Measurements from ENCODE around the gene LYVE1. TPM values are rescaled to one million over a fixed set of nuclear protein-coding genes. Genes with fewer than 3 reads are reported as not detected.

Gene LYVE1
- total RNA-seq, 1 donor from 2014 or later = 0.14 TPM

GRCh38 chr11:10603721-10604297 is 35.3 kb upstream of the LYVE1 start:
- DNase-seq (ENCODE audit: low read depth, low spot score) = no peak
- Mint-ChIP-seq H3K27ac (ENCODE audit: unreplicated experiment) (no peak overlapping the region), H3K4me1 (peaks cover 14% of the 10 kb centered on the region), H3K36me3 (ENCODE audit: low read depth) (no peaks in the 10 kb centered on the region), H3K4me3 (no peak overlapping the region), H3K27me3 (ENCODE audit: low read depth) (no peaks in the 10 kb centered on the region), H3K9me3 (no peaks in the 10 kb centered on the region)
- no peak for TF ChIP-seq CTCF (conservative IDR thresholded peaks at IDR 0.05)

GRCh38 chr11:10602945-10603344 is 34.5 kb upstream of the LYVE1 start:
- H3K36me3 Mint-ChIP-seq (ENCODE audit: low read depth) = no peaks in the 10 kb centered on the region
- no peak for DNase-seq (ENCODE audit: low read depth, low spot score)
- H3K4me3 Mint-ChIP-seq = no peak overlapping the region
- H3K27ac Mint-ChIP-seq (ENCODE audit: unreplicated experiment) = no peak overlapping the region
- H3K9me3 Mint-ChIP-seq = no peaks in the 10 kb centered on the region
- H3K27me3 Mint-ChIP-seq (ENCODE audit: low read depth) = no peaks in the 10 kb centered on the region
- TF ChIP-seq CTCF (conservative IDR thresholded peaks at IDR 0.05) = no peak
- H3K4me1 Mint-ChIP-seq = peaks cover 14% of the 10 kb centered on the region

- TF ChIP-seq CTCF (conservative IDR thresholded peaks at IDR 0.05) = no peak
- H3K27ac Mint-ChIP-seq (ENCODE audit: unreplicated experiment) = no peak overlapping the region
- H3K4me1 Mint-ChIP-seq = peaks cover 14% of the 10 kb centered on the region
- no peak overlapping the region for H3K4me3 Mint-ChIP-seq
- no peaks in the 10 kb centered on the region for H3K9me3 Mint-ChIP-seq
- DNase-seq (ENCODE audit: low read depth, low spot score) = no peak
- no peaks in the 10 kb centered on the region for H3K27me3 Mint-ChIP-seq (ENCODE audit: low read depth)
- no peaks in the 10 kb centered on the region for H3K36me3 Mint-ChIP-seq (ENCODE audit: low read depth)
Measured at GRCh38 chr11:10602366-10602765, 33.9 kb upstream of the LYVE1 start.

- TF ChIP-seq CTCF (conservative IDR thresholded peaks at IDR 0.05) = no peak
- H3K9me3 Mint-ChIP-seq = no peaks in the 10 kb centered on the region
Measured at GRCh38 chr11:10601837-10602236, 33.4 kb upstream of the LYVE1 start.

GRCh38 chr11:10600570-10601248 is 32.2 kb upstream of the LYVE1 start:
- peaks cover 4% of the 10 kb centered on the region for H3K36me3 Mint-ChIP-seq (ENCODE audit: low read depth)
- no peak for TF ChIP-seq CTCF (conservative IDR thresholded peaks at IDR 0.05)
- no peak for DNase-seq (ENCODE audit: low read depth, low spot score)
- no peaks in the 10 kb centered on the region for H3K4me1 Mint-ChIP-seq
- peaks cover 2% of the 10 kb centered on the region for H3K9me3 Mint-ChIP-seq
- no peaks in the 10 kb centered on the region for H3K27me3 Mint-ChIP-seq (ENCODE audit: low read depth)
- H3K4me3 Mint-ChIP-seq = no peak overlapping the region
- no peak overlapping the region for H3K27ac Mint-ChIP-seq (ENCODE audit: unreplicated experiment)

More at GRCh38 chr11:10601837-10602236, 33.4 kb upstream of the LYVE1 start:
- peaks cover 11% of the 10 kb centered on the region for H3K4me1 Mint-ChIP-seq
- H3K4me3 Mint-ChIP-seq = no peak overlapping the region
- DNase-seq (ENCODE audit: low read depth, low spot score) = no peak
- H3K27ac Mint-ChIP-seq (ENCODE audit: unreplicated experiment) = no peak overlapping the region
- H3K27me3 Mint-ChIP-seq (ENCODE audit: low read depth) = no peaks in the 10 kb centered on the region
- no peaks in the 10 kb centered on the region for H3K36me3 Mint-ChIP-seq (ENCODE audit: low read depth)
